GM13977 (cell line): ENCODE data around the gene LHX1.

ENCODE experiments used
- DNase-seq: peaks from one replicate; pipeline ENCODE4 v3.0.0; 2012; ENCODE audit warnings: low spot score
- in situ Hi-C: fragments of 300-500 bp; cut with MboI; formaldehyde crosslinking; loops from one replicate; pipeline ENCODE4 v1.12.0; 2022; ENCODE audit warnings: low sequenced_read_pairs, low pct_unique_long_range_greater_than_20kb, mixed read lengths, inconsistent platforms; ENCODE audit not compliant: unreplicated experiment
- TF ChIP-seq, protein P1 (sequence below): IDR thresholded peaks from 2 replicates; pipeline ENCODE4 v1.5.1; 2012; ENCODE audit warnings: mild to moderate bottlenecking, control low read depth; ENCODE audit not compliant: insufficient read depth; ENCODE audit errors: extremely low read depth, missing control alignments

LHX1 gene

DNA sequence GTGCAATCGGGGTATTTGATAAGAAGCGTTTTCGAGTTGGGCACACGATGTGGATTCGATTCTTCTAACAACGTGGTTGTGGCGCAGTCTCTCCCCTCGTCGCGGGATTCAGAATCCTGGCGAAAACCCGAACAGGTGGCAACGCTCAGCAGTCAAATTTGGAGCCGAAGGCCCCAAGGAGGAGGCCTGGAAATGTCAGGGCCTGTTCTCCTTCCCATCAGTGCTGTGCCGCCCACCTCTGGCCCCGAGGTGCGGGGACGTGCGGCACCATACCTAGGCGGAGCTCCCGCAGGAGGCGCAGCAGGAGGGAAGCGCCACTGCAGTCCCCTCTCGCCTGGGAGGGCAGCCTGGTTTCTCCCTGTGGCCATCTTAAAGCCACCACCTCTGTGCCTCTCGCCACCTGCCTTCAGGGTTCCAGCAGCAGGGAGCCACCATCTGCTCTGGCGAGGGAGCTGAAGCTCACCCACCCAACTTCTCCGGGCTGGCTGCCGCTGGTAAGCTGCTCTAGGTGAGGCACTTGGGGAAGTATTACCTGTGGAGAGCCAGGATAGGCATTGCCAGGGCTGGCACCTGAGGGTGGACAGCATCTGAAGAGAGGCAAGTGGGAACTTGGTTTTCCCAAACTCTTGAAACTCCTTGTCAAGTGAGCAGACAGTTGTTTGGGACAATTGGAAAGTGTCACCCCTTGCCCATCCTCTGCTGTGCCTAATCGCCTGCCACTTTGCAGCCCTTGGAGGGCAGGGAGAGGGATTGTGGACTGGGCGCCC lies 8.9 kb downstream of the LHX1 start:
- DNase-seq: no peak
- TF ChIP-seq, protein P1, sequence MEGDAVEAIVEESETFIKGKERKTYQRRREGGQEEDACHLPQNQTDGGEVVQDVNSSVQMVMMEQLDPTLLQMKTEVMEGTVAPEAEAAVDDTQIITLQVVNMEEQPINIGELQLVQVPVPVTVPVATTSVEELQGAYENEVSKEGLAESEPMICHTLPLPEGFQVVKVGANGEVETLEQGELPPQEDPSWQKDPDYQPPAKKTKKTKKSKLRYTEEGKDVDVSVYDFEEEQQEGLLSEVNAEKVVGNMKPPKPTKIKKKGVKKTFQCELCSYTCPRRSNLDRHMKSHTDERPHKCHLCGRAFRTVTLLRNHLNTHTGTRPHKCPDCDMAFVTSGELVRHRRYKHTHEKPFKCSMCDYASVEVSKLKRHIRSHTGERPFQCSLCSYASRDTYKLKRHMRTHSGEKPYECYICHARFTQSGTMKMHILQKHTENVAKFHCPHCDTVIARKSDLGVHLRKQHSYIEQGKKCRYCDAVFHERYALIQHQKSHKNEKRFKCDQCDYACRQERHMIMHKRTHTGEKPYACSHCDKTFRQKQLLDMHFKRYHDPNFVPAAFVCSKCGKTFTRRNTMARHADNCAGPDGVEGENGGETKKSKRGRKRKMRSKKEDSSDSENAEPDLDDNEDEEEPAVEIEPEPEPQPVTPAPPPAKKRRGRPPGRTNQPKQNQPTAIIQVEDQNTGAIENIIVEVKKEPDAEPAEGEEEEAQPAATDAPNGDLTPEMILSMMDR: no peak
- in situ Hi-C loops: no loop called here

DNA sequence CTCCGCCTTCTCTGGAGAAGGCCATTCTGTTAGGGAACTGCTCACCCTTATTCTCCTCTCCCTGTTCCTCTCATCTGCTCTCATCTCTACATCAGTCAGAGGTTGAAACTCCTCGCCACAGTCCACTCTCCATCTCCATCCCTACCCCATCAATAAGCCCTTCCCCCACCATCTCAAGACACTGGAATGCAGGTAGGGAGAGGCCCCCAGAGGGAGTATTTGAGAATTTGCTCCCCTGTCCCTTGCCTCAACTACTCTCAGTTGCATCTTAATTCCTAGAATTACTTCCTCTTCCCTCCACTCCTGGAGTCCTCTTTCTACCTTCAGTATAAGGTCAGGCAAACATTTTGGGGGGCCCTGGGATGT lies 9.4 kb downstream of the LHX1 start:
- TF ChIP-seq, protein P1: no peak
- in situ Hi-C loops: no loop called here
- DNase-seq: no peak

DNA sequence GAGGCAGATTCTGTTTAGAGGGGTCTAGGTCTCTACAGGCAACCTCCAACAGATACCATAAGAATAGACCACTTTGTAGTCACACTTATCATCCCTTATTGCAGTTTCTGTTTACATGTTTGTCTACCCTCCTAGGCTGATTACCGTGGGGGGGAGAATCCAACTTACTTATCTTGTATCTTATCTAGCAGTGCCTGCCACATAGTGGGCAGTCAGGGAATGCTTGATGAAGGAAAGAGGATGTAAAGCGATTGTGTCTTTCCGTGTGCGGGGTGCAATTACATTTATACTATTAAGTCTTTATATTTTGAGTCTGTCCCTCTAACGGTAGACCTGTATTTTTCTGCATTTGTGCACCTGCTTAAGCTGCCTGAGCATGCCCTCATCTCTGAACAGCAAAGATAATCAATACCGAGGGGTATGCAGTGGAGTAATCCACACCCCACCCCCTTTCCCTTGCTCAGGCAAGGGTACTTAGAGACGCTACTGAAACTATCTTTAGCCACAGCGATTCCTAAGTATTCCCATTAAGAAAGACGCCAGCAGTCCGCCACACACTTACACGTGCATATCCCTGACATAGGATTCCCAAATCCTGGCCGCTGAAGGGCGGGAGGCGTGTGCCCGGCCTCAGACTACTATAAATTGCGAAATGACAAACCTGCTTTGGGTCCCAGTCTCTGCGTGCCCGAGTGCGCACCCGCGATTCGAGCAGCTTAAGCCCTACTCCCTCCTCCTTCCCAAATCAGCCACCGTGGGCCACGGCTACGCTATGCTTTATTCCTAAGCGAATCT lies 10.8 kb downstream of the LHX1 start:
- TF ChIP-seq, protein P1: no peak
- DNase-seq: peak; percentile 40
- in situ Hi-C loops: no loop called here

DNA sequence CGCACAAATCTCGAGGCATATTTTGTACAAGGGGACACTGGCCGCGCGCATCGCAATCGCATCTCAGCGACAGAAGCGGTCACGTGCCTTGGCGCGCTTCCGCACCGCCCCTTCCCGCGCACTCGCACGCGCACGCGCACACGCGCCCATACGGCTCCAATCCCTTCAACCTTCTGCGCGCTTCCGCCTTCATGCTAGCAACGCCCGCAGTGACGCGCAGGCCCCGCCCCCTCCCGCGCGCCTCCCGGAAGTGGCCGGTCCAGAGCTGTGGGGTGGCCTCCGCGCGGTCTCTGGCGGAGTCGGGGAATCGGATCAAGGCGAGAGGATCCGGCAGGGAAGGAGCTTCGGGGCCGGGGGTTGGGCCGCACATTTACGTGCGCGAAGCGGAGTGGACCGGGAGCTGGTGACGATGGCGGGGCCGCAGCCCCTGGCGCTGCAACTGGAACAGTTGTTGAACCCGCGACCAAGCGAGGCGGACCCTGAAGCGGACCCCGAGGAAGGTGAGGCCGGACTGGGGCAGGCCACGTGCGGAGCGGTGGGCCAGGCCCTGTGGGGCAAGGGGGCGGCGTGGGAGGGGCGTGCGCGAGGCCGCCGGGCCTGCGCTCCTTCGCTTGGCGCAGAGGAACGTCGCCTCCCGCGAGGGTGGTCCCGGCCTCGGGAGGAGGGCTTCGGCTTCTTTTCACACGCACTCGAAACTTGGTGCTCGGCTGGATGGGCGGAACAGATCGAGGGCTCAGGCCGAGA lies 11.6 kb downstream of the LHX1 start, which contains the start of gene AATF:
TSS of gene AATF (plus strand) at position 238 of the 744 bp plus-strand sequence. CDS start at position 410, 172 bp downstream.
- in situ Hi-C loops: no loop called here
- TF ChIP-seq, protein P1: no peak
- DNase-seq: peak; percentile 99

DNA sequence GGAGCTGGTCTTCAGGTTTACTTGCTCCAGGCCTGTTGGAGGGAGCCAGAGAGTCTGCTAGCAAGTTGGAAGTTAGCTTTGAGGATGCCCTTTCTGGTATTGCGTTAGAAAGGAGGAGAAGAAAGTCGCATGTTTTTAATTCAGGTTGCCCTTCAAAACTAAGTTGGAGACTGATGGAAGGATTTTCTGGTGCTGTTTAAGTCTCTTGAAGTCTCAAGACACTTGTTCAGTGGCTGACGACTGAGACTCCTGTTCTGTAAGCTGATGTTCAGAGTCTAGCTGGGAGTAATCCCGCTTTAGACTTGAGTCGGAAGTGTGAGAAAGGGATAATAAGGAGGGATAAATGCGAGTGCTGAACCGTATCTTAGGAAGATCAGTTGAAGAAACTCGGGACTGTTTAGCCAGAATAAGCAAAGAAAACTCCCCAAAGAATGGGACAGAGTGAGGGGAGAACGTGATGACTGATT lies 12.2 kb downstream of the LHX1 start:
- in situ Hi-C loops: no loop called here
- TF ChIP-seq, protein P1: no peak
- no peak for DNase-seq

- no peak for DNase-seq
- TF ChIP-seq, protein P1: no peak
- in situ Hi-C loops: no loop called here
Observed at GRCh38 chr17:36950027-36950426, 12.8 kb downstream of the LHX1 start.
